GM23338 (cell line): ENCODE results near the gene MYRFL.

Experiments
- EZH2 ChIP-seq: fragments of 200-600 bp; sonication (generic); IDR thresholded peaks from one replicate; pipeline ENCODE4 v1.8.0; 2017; ENCODE audit warnings: antibody characterized with exemption, mild to moderate bottlenecking, low read depth; ENCODE audit not compliant: unreplicated experiment
- POLR2AphosphoS5 ChIP-seq: IDR thresholded peaks from 2 replicates; pipeline ENCODE4 v1.6.1; 2016; ENCODE audit warnings: antibody characterized with exemption, low read depth

DNA sequence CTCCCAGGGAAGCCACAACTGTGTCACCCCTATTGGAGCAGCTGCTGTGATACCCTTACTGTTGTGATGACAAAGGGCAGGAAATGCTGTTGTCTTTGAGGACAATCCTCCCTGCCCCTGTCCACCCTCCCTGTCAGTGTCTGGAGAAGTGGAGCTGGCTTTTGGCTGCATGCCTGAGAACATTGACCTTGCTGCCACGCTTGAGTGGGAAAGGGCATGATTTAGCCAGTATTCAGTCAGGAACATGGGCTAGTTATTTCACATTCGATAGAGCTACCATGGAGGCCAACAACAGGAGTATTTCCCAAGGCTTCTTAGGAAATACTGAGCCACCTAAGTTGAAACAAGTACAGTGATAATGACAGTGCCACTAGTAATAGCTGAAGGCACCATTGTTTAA, 59.4 kb downstream of the MYRFL start:
- TF ChIP-seq EZH2 (no peak), POLR2AphosphoS5 (no peak)
